K562 treated with DMSO at 1 percent for 24 hours (cell line): Measurements from ENCODE around the gene VPS8. TPM values are rescaled to one million over a fixed set of nuclear protein-coding genes. Genes with fewer than 3 reads are reported as not detected.

Experiments
- total RNA-seq: library from RNA; unstranded; fragments of 300-600 nt; gene quantifications from 2 replicates; pipeline ENCODE4 v1.2.3, GENCODE V29; 2022; ENCODE audit warnings: low read depth; ENCODE audit not compliant: insufficient read depth

The VPS8 gene, protein sequence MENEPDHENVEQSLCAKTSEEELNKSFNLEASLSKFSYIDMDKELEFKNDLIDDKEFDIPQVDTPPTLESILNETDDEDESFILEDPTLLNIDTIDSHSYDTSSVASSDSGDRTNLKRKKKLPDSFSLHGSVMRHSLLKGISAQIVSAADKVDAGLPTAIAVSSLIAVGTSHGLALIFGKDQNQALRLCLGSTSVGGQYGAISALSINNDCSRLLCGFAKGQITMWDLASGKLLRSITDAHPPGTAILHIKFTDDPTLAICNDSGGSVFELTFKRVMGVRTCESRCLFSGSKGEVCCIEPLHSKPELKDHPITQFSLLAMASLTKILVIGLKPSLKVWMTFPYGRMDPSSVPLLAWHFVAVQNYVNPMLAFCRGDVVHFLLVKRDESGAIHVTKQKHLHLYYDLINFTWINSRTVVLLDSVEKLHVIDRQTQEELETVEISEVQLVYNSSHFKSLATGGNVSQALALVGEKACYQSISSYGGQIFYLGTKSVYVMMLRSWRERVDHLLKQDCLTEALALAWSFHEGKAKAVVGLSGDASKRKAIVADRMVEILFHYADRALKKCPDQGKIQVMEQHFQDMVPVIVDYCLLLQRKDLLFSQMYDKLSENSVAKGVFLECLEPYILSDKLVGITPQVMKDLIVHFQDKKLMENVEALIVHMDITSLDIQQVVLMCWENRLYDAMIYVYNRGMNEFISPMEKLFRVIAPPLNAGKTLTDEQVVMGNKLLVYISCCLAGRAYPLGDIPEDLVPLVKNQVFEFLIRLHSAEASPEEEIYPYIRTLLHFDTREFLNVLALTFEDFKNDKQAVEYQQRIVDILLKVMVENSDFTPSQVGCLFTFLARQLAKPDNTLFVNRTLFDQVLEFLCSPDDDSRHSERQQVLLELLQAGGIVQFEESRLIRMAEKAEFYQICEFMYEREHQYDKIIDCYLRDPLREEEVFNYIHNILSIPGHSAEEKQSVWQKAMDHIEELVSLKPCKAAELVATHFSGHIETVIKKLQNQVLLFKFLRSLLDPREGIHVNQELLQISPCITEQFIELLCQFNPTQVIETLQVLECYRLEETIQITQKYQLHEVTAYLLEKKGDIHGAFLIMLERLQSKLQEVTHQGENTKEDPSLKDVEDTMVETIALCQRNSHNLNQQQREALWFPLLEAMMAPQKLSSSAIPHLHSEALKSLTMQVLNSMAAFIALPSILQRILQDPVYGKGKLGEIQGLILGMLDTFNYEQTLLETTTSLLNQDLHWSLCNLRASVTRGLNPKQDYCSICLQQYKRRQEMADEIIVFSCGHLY (N-terminal part only)
- total RNA-seq, result 8.5 and 15.5 TPM in 2 replicates

DNA sequence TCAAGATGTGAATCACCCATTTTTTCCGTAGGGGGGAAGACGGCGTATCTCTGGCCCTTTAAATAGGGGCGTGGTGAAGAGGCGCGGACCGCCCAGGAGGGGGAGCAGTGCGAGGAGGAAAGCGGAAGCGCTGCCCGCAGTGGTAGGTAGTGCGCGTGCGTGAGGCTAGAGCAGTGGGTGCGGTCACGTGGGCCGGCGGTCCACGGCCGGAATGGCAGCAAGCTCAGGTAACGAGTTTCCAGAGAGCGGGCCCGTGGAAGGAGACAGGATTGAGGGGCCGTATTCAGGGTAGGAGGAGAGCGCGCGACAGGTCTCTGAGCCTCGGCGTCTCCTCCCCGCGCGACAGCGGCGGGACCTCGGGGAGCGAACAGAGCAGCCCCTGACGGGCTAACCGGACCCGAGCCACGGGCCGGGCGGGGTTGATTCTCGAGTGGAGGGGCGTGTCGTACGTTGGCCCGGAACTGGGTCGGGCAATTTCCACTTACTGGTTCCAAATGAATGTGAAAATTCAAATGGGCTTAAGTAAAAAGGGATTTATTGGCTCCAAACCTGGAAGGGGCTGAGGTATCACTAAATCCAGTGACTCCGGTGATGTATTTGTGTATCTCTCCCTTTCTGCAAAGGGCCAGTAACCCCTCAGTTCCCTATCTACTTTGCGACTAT, at the start of gene VPS8:
VPS8 (plus strand) TSS at position 168 of the 663 bp plus-strand sequence. CDS start 12,467 bp downstream, outside the sequence.

Other genes starting within 250 kb of the VPS8 start
- 45.2 and 50.3 TPM in 2 replicates for gene MAGEF1, start 100.1 kb upstream of the VPS8 start, total RNA-seq